ENCODE results near the gene FAM217B.

Gene FAM217B

DNA sequence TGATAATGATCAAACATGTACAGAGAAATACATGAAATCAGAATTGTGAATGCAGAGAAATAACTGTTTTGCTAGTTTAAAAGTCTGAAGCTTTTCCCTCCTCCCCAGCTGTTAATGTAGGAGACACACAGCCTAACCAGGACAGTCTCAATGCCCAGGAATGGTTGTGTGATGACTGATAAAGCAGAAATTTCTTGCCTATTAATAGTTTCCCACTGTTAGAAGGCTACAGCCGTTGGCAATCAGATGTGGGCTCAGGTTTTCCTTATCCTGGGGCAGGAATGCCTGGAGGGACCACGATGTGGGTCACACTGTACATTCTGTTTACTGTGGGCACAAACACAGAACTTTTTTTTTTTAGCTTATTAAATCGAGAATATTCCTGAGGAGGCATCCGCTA, 2.0 kb upstream of the FAM217B start:
- Histone ChIP-seq H3K9me3 (ENCODE audit: control insufficient read depth in 2 of 2, low read length in 2 of 2) (no peaks in the 10 kb centered on the region), H3K4me1 (ENCODE audit: control insufficient read depth in 2 of 2, insufficient read depth in 2 of 2, low read length in 2 of 2) (peaks cover 17 to 25% of the 10 kb centered on the region in 2 donors), H3K27ac (ENCODE audit: low read depth in 2 of 2, low read length in 2 of 2) (no peak overlapping the region), H3K4me3 (ENCODE audit: low read length in 2 of 2) (peak overlapping the region in 1 of 2 donors; percentile 9), H3K27me3 (ENCODE audit: control insufficient read depth in 2 of 2, insufficient read depth in 2 of 2, low read length in 2 of 2) (no peaks in the 10 kb centered on the region), H3K9ac (ENCODE audit: low read depth in 1 of 2, low read length in 2 of 2) (no peak overlapping the region), H3K36me3 (ENCODE audit: control insufficient read depth in 2 of 2, insufficient read depth in 2 of 2, low read length in 2 of 2) (peaks cover 5 to 8% of the 10 kb centered on the region in 2 donors)

DNA sequence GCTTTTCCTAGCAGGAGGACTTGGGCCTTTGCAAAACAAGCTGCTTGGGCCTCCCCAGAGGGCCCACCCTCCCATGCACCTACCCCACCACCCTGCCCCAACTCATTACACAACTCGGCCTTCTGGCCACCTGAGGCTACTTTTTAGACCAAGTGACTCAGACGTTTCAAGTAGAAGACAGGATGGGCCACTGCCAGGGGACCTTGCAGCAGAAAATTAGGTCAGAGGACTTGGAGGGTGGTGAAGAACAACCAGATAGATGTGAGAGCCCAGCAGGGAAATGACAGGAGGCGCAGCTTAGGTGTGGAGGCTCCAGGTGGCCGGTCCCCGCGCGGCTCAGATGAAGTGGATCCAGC, 1.5 kb upstream of the FAM217B start:
- Histone ChIP-seq H3K4me1 (ENCODE audit: control insufficient read depth in 2 of 2, insufficient read depth in 2 of 2, low read length in 2 of 2) (peaks cover 17 to 25% of the 10 kb centered on the region in 2 donors), H3K27ac (ENCODE audit: low read depth in 2 of 2, low read length in 2 of 2) (no peak overlapping the region), H3K36me3 (ENCODE audit: control insufficient read depth in 2 of 2, insufficient read depth in 2 of 2, low read length in 2 of 2) (peaks cover 5 to 8% of the 10 kb centered on the region in 2 donors), H3K4me3 (ENCODE audit: low read length in 2 of 2) (peak overlapping the region in 1 of 2 donors; percentile 98), H3K9me3 (ENCODE audit: control insufficient read depth in 2 of 2, low read length in 2 of 2) (no peaks in the 10 kb centered on the region), H3K27me3 (ENCODE audit: control insufficient read depth in 2 of 2, insufficient read depth in 2 of 2, low read length in 2 of 2) (no peaks in the 10 kb centered on the region), H3K9ac (ENCODE audit: low read depth in 1 of 2, low read length in 2 of 2) (no peak overlapping the region)

DNA sequence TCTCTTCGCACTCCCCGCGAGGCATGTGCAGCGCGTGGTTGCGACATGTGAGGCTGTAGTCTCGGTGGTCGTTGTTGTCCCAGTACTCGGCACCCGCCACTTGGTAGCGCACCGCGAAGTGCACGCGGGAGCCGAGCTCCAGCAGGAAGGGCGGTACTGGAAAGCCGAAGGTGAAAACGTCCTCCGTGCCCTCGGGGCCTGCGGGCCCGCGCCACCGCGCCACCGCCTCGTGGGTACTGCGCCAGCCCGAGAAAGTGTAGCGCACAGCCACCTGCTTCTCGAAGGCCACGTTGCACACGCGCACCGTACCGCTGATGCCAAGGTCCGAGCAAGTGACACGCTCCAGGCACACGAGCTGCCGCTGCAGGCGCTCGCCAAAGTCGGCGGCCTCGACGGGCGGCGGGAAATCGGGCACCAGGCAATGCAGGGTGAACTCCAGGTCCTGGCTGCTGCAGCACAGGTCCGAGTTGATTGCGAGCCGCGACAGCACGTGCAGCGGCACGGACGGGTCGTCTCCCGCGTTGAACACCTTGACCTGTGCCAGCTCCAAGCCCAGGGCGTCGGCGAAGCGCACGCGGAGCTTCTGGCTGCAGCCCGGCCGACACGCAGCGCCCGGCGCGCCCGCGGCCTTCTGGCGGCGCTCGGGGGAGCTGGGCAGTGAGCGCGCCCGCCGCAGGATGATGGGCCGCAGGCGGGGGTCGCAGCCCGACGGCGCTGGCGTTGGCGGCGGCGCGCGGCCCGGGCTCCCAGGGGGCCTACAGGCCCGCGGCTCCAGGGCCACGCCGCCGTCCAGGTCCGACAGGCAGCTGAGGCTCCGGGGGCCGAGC, 924 bp upstream of the FAM217B start:
- Histone ChIP-seq H3K27ac (ENCODE audit: low read depth in 2 of 2, low read length in 2 of 2) (peak overlapping the region; percentile 95 to 100), H3K36me3 (ENCODE audit: control insufficient read depth in 2 of 2, insufficient read depth in 2 of 2, low read length in 2 of 2) (peaks cover 9 to 11% of the 10 kb centered on the region in 2 donors), H3K4me3 (ENCODE audit: low read length in 2 of 2) (peak overlapping the region; percentile 90 to 98), H3K9ac (ENCODE audit: low read depth in 1 of 2, low read length in 2 of 2) (peak overlapping the region; percentile 90 to 91), H3K9me3 (ENCODE audit: control insufficient read depth in 2 of 2, low read length in 2 of 2) (no peaks in the 10 kb centered on the region), H3K27me3 (ENCODE audit: control insufficient read depth in 2 of 2, insufficient read depth in 2 of 2, low read length in 2 of 2) (no peaks in the 10 kb centered on the region), H3K4me1 (ENCODE audit: control insufficient read depth in 2 of 2, insufficient read depth in 2 of 2, low read length in 2 of 2) (peaks cover 17 to 25% of the 10 kb centered on the region in 2 donors)

DNA sequence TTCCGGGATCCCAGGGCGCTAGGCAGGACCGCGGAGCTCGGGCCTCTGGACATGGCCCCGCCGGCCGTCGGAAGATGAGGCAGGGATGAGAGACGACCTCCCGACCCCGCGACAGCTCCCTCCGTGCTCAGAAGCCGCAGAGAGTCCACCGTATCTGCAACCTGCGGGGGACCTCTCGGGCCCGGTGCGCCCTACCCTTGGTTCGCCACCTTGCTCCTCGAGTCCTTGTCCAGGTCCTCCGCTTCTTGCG, 385 bp upstream of the FAM217B start:
- Histone ChIP-seq H3K4me3 (ENCODE audit: low read length in 2 of 2) (peak overlapping the region; percentile 90 to 98), H3K9ac (ENCODE audit: low read depth in 1 of 2, low read length in 2 of 2) (peak overlapping the region; percentile 90 to 91), H3K9me3 (ENCODE audit: control insufficient read depth in 2 of 2, low read length in 2 of 2) (no peaks in the 10 kb centered on the region), H3K4me1 (ENCODE audit: control insufficient read depth in 2 of 2, insufficient read depth in 2 of 2, low read length in 2 of 2) (peaks cover 17 to 25% of the 10 kb centered on the region in 2 donors), H3K27ac (ENCODE audit: low read depth in 2 of 2, low read length in 2 of 2) (peak overlapping the region; percentile 95 to 100), H3K36me3 (ENCODE audit: control insufficient read depth in 2 of 2, insufficient read depth in 2 of 2, low read length in 2 of 2) (peaks cover 14 to 17% of the 10 kb centered on the region in 2 donors), H3K27me3 (ENCODE audit: control insufficient read depth in 2 of 2, insufficient read depth in 2 of 2, low read length in 2 of 2) (no peaks in the 10 kb centered on the region)

DNA sequence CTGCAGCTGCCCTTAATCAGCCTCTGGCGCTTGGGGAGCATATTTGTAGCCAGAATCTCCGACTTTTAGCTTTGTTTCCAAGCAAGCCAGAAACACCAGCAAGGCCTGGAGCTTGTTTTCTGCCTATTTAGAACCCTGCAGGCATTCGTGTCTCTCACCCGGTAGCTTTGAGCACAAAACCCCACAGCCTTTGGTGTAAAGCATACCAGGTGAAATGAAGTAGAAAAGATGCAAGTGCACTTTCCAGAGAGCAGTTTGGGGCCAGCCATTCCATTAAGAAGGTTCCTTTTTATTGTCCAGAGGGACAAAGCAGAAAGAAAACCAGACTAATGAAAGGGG, 736 bp downstream of the FAM217B start:
- Histone ChIP-seq H3K4me3 (ENCODE audit: low read length in 2 of 2) (peak overlapping the region; percentile 90 to 98), H3K9ac (ENCODE audit: low read depth in 1 of 2, low read length in 2 of 2) (peak overlapping the region; percentile 88 to 99), H3K4me1 (ENCODE audit: control insufficient read depth in 2 of 2, insufficient read depth in 2 of 2, low read length in 2 of 2) (peaks cover 17 to 25% of the 10 kb centered on the region in 2 donors), H3K36me3 (ENCODE audit: control insufficient read depth in 2 of 2, insufficient read depth in 2 of 2, low read length in 2 of 2) (peaks cover 20 to 22% of the 10 kb centered on the region in 2 donors), H3K27ac (ENCODE audit: low read depth in 2 of 2, low read length in 2 of 2) (peak overlapping the region; percentile 97 to 100), H3K27me3 (ENCODE audit: control insufficient read depth in 2 of 2, insufficient read depth in 2 of 2, low read length in 2 of 2) (no peaks in the 10 kb centered on the region), H3K9me3 (ENCODE audit: control insufficient read depth in 2 of 2, low read length in 2 of 2) (no peaks in the 10 kb centered on the region)

DNA sequence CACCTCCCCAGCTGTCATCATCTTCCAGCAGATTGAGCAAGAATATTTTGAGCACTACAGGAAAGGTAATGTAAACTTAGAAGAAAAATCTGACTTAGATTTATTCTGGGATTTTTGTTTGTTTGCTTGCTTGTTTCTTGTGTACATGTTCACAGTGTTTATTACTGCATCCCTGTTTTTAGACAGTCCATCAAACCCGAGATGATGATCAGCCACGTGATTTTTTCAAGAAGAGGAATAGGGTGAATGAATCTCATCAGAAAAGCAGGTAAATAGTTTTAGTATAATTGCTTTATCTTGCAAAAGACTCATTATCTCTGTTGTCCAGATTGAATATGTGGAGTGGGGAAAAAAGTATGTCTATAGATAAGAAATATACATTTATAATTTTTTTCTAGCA, 2.1 kb downstream of the FAM217B start:
- no peak overlapping the region for H3K4me3 ChIP-seq (ENCODE audit: low read length in 2 of 2)
- no peak overlapping the region for H3K9ac ChIP-seq (ENCODE audit: low read depth in 1 of 2, low read length in 2 of 2)
- no peak overlapping the region for H3K27ac ChIP-seq (ENCODE audit: low read depth in 2 of 2, low read length in 2 of 2)
- H3K9me3 ChIP-seq (ENCODE audit: control insufficient read depth in 2 of 2, low read length in 2 of 2) = no peaks in the 10 kb centered on the region
- H3K36me3 ChIP-seq (ENCODE audit: control insufficient read depth in 2 of 2, insufficient read depth in 2 of 2, low read length in 2 of 2) = peaks cover 20 to 22% of the 10 kb centered on the region in 2 donors
- no peaks in the 10 kb centered on the region for H3K27me3 ChIP-seq (ENCODE audit: control insufficient read depth in 2 of 2, insufficient read depth in 2 of 2, low read length in 2 of 2)
- peaks cover 17 to 25% of the 10 kb centered on the region in 2 donors for H3K4me1 ChIP-seq (ENCODE audit: control insufficient read depth in 2 of 2, insufficient read depth in 2 of 2, low read length in 2 of 2)

DNA sequence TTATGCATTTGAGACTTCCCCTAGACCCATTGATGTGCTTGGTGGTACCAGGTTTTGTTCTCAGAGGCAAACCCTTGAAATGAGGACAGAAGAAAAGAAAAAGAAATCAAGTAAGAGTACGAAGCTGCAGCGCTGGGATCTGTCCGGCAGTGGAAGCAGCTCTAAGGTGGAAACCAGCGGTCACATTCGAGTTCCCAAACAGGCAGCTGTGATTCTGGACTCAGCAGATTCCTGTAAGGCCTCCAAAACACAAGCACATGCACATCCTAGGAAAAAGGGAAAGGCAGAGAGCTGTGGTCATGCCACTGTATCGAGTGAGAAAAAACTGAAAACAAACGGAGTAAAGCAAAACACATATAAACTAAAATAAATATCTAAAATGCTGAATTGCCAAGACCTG, 4.5 kb downstream of the FAM217B start:
- Histone ChIP-seq H3K4me3 (ENCODE audit: low read length in 2 of 2) (no peak overlapping the region), H3K36me3 (ENCODE audit: control insufficient read depth in 2 of 2, insufficient read depth in 2 of 2, low read length in 2 of 2) (peaks cover 20 to 22% of the 10 kb centered on the region in 2 donors), H3K27ac (ENCODE audit: low read depth in 2 of 2, low read length in 2 of 2) (no peak overlapping the region), H3K4me1 (ENCODE audit: control insufficient read depth in 2 of 2, insufficient read depth in 2 of 2, low read length in 2 of 2) (peaks cover 8 to 11% of the 10 kb centered on the region in 2 donors), H3K9ac (ENCODE audit: low read depth in 1 of 2, low read length in 2 of 2) (no peak overlapping the region), H3K9me3 (ENCODE audit: control insufficient read depth in 2 of 2, low read length in 2 of 2) (no peaks in the 10 kb centered on the region), H3K27me3 (ENCODE audit: control insufficient read depth in 2 of 2, insufficient read depth in 2 of 2, low read length in 2 of 2) (no peaks in the 10 kb centered on the region)

DNA sequence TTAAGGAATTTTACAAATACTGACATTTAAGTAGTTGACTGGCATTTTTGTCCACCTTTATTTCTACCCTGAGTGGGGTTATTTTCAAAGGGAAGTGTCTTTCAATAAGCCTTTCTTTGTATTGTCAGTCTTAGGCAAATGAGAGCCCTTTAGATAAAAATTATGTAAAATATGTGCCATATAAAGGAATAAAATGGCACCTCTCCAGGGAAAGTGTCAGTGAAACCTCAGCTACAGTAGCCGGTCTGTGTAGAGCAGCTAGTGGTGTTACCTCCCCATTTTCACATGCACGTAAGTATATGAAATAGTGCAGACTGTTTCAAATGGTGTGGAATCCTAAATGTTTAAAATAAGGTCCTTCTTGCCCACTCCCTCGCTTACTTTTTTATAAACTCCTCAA, 5.0 kb downstream of the FAM217B start:
- Histone ChIP-seq H3K27ac (ENCODE audit: low read depth in 2 of 2, low read length in 2 of 2) (no peak overlapping the region), H3K9me3 (ENCODE audit: control insufficient read depth in 2 of 2, low read length in 2 of 2) (no peaks in the 10 kb centered on the region), H3K9ac (ENCODE audit: low read depth in 1 of 2, low read length in 2 of 2) (no peak overlapping the region), H3K36me3 (ENCODE audit: control insufficient read depth in 2 of 2, insufficient read depth in 2 of 2, low read length in 2 of 2) (peaks cover 20 to 22% of the 10 kb centered on the region in 2 donors), H3K4me3 (ENCODE audit: low read length in 2 of 2) (no peak overlapping the region), H3K27me3 (ENCODE audit: control insufficient read depth in 2 of 2, insufficient read depth in 2 of 2, low read length in 2 of 2) (no peaks in the 10 kb centered on the region), H3K4me1 (ENCODE audit: control insufficient read depth in 2 of 2, insufficient read depth in 2 of 2, low read length in 2 of 2) (peaks cover 8 to 11% of the 10 kb centered on the region in 2 donors)

DNA sequence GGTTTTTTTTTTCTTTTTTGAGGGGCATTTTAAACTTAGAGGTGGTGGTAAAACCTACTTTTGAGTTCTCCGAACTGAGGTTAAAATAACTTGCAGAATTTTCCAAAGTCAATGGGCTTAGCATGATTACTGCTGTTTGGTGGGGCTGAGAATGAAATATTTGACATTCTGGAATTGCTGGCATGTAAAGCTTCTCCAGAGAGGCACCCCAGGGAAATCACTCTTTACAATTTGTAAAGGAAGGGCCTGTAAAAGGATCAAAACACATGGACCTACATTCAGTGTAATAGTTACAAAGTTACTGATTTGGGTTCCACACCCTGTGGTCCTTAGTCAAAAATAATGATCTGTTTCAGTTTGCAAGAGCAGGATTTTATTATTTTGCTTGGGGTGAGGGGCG, 5.5 kb downstream of the FAM217B start:
- Histone ChIP-seq H3K9ac (ENCODE audit: low read depth in 1 of 2, low read length in 2 of 2) (no peak overlapping the region), H3K9me3 (ENCODE audit: control insufficient read depth in 2 of 2, low read length in 2 of 2) (no peaks in the 10 kb centered on the region), H3K4me1 (ENCODE audit: control insufficient read depth in 2 of 2, insufficient read depth in 2 of 2, low read length in 2 of 2) (peaks cover 8 to 10% of the 10 kb centered on the region in 2 donors), H3K27me3 (ENCODE audit: control insufficient read depth in 2 of 2, insufficient read depth in 2 of 2, low read length in 2 of 2) (no peaks in the 10 kb centered on the region), H3K36me3 (ENCODE audit: control insufficient read depth in 2 of 2, insufficient read depth in 2 of 2, low read length in 2 of 2) (peaks cover 20 to 22% of the 10 kb centered on the region in 2 donors), H3K27ac (ENCODE audit: low read depth in 2 of 2, low read length in 2 of 2) (no peak overlapping the region), H3K4me3 (ENCODE audit: low read length in 2 of 2) (no peak overlapping the region)

DNA sequence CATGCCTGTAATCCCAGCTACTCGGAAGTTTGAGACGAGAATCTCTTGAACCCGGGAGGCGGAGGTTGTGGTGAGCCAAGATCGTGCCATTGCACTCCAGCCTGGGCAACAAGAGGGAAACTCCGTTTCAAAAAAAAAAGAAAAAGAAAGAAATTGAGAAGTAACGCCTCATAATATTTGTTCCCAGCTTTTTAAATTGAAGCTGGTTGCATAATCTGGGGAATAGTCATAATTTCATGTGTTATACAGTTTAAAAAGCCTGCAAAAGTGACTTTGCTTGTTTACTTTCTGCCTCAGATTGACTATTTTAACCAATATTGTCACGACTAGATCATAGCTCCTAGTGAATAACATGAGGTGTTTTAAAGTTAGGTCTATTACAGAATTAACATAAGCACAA, 7.2 kb downstream of the FAM217B start:
- peaks cover 20 to 21% of the 10 kb centered on the region in 2 donors for H3K36me3 ChIP-seq (ENCODE audit: control insufficient read depth in 2 of 2, insufficient read depth in 2 of 2, low read length in 2 of 2)
- H3K9ac ChIP-seq (ENCODE audit: low read depth in 1 of 2, low read length in 2 of 2) = no peak overlapping the region

More for the DNA sequence above, 7.2 kb downstream of the FAM217B start:
- H3K4me1 ChIP-seq (ENCODE audit: control insufficient read depth in 2 of 2, insufficient read depth in 2 of 2, low read length in 2 of 2) = peaks cover 0 to 3% of the 10 kb centered on the region in 2 donors
- no peaks in the 10 kb centered on the region for H3K9me3 ChIP-seq (ENCODE audit: control insufficient read depth in 2 of 2, low read length in 2 of 2)
- no peak overlapping the region for H3K4me3 ChIP-seq (ENCODE audit: low read length in 2 of 2)
- H3K27me3 ChIP-seq (ENCODE audit: control insufficient read depth in 2 of 2, insufficient read depth in 2 of 2, low read length in 2 of 2) = no peaks in the 10 kb centered on the region
- H3K27ac ChIP-seq (ENCODE audit: low read depth in 2 of 2, low read length in 2 of 2) = no peak overlapping the region
